T follicular helper cell (primary cell): ENCODE data around the gene CPZ.
"Not testable (repeated sequence)": the region's sequence is repeated elsewhere in the genome, so short reads cannot be mapped to it uniquely, and the experiment has no call there.

Experiments used
- DNase-seq: peaks from one replicate; pipeline ENCODE4 v3.0.0-alpha.2; 2020; ENCODE audit warnings: low read depth

CPZ gene

GRCh38 chr4:8557151-8558076, 35.2 kb upstream of the CPZ start:
- DNase-seq = no peak

- no peak for DNase-seq
These were observed 34.2 kb upstream of the CPZ start for GRCh38 chr4:8558080-8558960.

GRCh38 chr4:8559011-8559410, 33.6 kb upstream of the CPZ start:
- DNase-seq = no peak

GRCh38 chr4:8559524-8560264, 32.9 kb upstream of the CPZ start:
- no peak for DNase-seq

- DNase-seq = no peak
These were observed 32.1 kb upstream of the CPZ start for GRCh38 chr4:8560265-8561047.

GRCh38 chr4:8564595-8564994, 28.0 kb upstream of the CPZ start:
- no peak for DNase-seq

GRCh38 chr4:8568068-8568668, 24.4 kb upstream of the CPZ start:
- DNase-seq = no peak

GRCh38 chr4:8570201-8570600, 22.4 kb upstream of the CPZ start:
- no peak for DNase-seq

- no peak for DNase-seq
These were observed 20.6 kb upstream of the CPZ start for GRCh38 chr4:8571702-8572685.

- DNase-seq = no peak
These were observed 19.3 kb upstream of the CPZ start for GRCh38 chr4:8573266-8573665.

- DNase-seq = no peak
These were observed 17.7 kb upstream of the CPZ start for GRCh38 chr4:8574796-8575370.

- no peak for DNase-seq
These were observed 17.1 kb upstream of the CPZ start for GRCh38 chr4:8575457-8575856.

GRCh38 chr4:8576591-8576990, 16.0 kb upstream of the CPZ start:
- DNase-seq = not testable (repeated sequence)

GRCh38 chr4:8577046-8577445, 15.5 kb upstream of the CPZ start:
- DNase-seq = no peak

- DNase-seq = no peak
These were observed 14.6 kb upstream of the CPZ start for GRCh38 chr4:8577972-8578371.

- DNase-seq = no peak
These were observed 13.8 kb upstream of the CPZ start for GRCh38 chr4:8578717-8579116.

GRCh38 chr4:8579526-8580320, 12.8 kb upstream of the CPZ start:
- DNase-seq = no peak

GRCh38 chr4:8580321-8581093, 12.1 kb upstream of the CPZ start, which contains the start of gene GPR78:
Gene GPR78, plus strand, starts transcription at chr4:8580392. Its CDS starts 591 bp downstream, at chr4:8580983.
- no peak for DNase-seq
